ENCODE results near the gene BDKRB2. TPM values are rescaled to one million over a fixed set of nuclear protein-coding genes. Genes with fewer than 3 reads are reported as not detected.

Gene BDKRB2
- total RNA-seq, 1 donor from 2014 or later, result not detected

DNA sequence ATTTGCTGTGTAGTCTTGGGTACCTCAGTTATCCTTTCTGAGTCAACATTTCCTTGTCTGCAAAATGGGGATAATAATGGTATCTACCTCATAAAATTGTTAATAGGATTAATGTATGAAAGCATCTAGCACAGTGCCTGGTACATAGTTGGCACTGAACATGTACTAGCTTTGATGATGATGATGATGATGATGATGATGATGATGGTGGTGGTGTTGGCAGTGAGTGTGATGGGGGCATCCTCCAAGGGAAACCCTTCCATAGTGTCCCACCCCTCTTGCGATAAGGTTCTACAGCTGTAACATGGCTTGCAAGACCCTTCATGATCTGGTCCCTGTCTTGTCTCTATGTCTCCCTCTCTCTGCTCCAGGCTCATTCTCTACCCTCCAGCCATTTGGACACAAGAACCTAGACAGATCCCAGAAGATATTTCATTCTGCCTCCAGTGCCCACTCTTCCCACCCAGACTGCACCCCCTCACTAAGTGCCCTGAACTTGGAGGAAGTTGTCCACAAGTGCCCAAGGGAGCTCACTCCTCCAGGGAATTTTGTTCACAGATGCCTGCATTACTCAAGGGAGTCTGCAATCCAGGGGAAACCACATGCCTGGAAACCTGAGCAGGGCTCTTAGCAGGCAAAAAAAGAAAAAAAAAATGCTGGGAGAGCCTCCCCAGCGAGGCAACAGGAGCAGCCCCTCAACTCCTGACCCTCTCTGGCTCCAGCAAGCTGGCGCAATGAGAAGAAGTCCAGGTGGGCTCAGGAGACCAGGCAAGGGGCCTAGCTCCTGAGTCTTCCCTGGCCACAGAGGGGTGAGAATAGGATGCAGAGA lies 41.3 kb downstream of the BDKRB2 start:
- Mint-ChIP-seq H3K9me3 (no peaks in the 10 kb centered on the region), H3K4me1 (no peaks in the 10 kb centered on the region), H3K4me3 (no peak overlapping the region), H3K36me3 (ENCODE audit: low read depth) (no peaks in the 10 kb centered on the region), H3K27ac (no peak overlapping the region), H3K27me3 (peaks cover 8% of the 10 kb centered on the region)
- DNase-seq (no peak), ATAC-seq (ENCODE audit: low read depth) (no peak)
- intact Hi-C loops (cut with micrococcal nuclease), result no loop called here
- CTCF ChIA-PET, result no interaction called here
- POLR2A ChIA-PET, result no interaction called here
- TF ChIP-seq, protein P1, sequence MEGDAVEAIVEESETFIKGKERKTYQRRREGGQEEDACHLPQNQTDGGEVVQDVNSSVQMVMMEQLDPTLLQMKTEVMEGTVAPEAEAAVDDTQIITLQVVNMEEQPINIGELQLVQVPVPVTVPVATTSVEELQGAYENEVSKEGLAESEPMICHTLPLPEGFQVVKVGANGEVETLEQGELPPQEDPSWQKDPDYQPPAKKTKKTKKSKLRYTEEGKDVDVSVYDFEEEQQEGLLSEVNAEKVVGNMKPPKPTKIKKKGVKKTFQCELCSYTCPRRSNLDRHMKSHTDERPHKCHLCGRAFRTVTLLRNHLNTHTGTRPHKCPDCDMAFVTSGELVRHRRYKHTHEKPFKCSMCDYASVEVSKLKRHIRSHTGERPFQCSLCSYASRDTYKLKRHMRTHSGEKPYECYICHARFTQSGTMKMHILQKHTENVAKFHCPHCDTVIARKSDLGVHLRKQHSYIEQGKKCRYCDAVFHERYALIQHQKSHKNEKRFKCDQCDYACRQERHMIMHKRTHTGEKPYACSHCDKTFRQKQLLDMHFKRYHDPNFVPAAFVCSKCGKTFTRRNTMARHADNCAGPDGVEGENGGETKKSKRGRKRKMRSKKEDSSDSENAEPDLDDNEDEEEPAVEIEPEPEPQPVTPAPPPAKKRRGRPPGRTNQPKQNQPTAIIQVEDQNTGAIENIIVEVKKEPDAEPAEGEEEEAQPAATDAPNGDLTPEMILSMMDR (IDR thresholded peaks at IDR 0.05), result no peak

DNA sequence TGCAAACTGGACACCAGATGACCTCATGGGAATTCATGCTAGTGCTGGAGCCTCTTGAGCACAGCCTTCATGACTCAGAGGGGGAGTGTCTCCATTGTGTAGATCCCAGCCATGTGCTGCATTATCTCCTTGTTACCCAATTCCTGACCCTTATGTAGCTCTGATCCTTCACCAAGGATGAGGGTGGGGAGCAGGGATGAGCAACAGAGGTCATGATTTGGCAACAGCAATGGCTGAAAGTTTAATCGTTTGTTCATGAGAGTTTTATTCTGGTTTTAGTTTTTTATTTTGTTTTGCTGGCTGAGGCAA lies 41.9 kb downstream of the BDKRB2 start:
- DNase-seq, result no peak
- POLR2A ChIA-PET, result no interaction called here
- CTCF ChIA-PET, result no interaction called here
- ATAC-seq (ENCODE audit: low read depth), result no peak
- TF ChIP-seq, protein P1 (IDR thresholded peaks at IDR 0.05), result no peak
- H3K4me3 Mint-ChIP-seq, result no peak overlapping the region
- intact Hi-C loops (cut with micrococcal nuclease), result no loop called here
- no peak overlapping the region for H3K27ac Mint-ChIP-seq
- no peaks in the 10 kb centered on the region for H3K9me3 Mint-ChIP-seq
- no peaks in the 10 kb centered on the region for H3K36me3 Mint-ChIP-seq (ENCODE audit: low read depth)
- no peaks in the 10 kb centered on the region for H3K4me1 Mint-ChIP-seq
- peaks cover 10% of the 10 kb centered on the region for H3K27me3 Mint-ChIP-seq

DNA sequence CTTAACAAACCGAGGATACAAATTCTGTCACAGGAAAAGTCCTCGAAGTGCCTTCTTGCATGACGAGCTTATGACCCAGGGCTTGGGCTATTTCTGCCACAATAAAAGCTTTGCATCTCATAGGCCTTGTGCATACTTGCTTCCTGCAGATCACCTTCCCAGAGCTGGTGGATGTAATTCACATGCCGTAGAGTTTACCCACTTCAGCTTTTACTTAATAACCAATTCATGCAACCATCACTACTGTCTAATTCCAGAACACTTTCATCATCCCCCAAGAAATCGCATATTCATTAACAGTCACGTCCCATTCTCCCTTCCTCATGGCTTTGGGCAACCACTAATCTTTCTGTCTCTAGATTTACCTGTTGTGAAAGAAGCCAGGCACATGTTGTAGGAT lies 42.4 kb downstream of the BDKRB2 start:
- CTCF ChIA-PET, result no interaction called here
- no peaks in the 10 kb centered on the region for H3K9me3 Mint-ChIP-seq
- POLR2A ChIA-PET, result no interaction called here
- H3K4me3 Mint-ChIP-seq, result no peak overlapping the region
- intact Hi-C loops (cut with micrococcal nuclease), result no loop called here
- TF ChIP-seq, protein P1 (IDR thresholded peaks at IDR 0.05), result no peak
- DNase-seq (no peak), ATAC-seq (ENCODE audit: low read depth) (no peak)
- H3K4me1 Mint-ChIP-seq, result no peaks in the 10 kb centered on the region
- no peaks in the 10 kb centered on the region for H3K36me3 Mint-ChIP-seq (ENCODE audit: low read depth)
- peaks cover 16% of the 10 kb centered on the region for H3K27me3 Mint-ChIP-seq
- H3K27ac Mint-ChIP-seq, result no peak overlapping the region

DNA sequence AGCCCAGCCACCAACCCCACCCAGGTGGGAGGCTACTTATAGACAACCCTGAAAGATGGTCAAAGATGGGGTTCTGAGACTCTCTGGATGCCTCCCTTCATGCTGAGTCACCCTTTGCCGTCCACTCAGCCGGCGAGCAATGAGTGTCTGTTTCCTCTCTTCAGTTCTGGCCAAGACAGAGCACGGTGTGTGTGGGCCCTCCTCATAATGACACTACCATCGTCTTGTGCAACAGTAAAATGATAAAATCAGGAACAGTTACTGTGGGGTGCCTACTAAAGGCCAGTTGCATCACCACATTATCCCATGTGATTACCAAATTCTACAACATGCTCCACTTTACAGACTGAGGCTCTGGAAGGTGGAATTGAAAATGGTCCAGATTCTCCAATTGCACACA lies 44.4 kb downstream of the BDKRB2 start:
- Mint-ChIP-seq H3K4me1 (no peaks in the 10 kb centered on the region), H3K27me3 (peaks cover 18% of the 10 kb centered on the region), H3K4me3 (no peak overlapping the region), H3K27ac (no peak overlapping the region), H3K9me3 (no peaks in the 10 kb centered on the region), H3K36me3 (ENCODE audit: low read depth) (no peaks in the 10 kb centered on the region)
- TF ChIP-seq, protein P1 (IDR thresholded peaks at IDR 0.05), result no peak
- no peak for DNase-seq
- POLR2A ChIA-PET, result no interaction called here
- intact Hi-C loops (cut with micrococcal nuclease), result no loop called here
- CTCF ChIA-PET, result no interaction called here
- no peak for ATAC-seq (ENCODE audit: low read depth)

DNA sequence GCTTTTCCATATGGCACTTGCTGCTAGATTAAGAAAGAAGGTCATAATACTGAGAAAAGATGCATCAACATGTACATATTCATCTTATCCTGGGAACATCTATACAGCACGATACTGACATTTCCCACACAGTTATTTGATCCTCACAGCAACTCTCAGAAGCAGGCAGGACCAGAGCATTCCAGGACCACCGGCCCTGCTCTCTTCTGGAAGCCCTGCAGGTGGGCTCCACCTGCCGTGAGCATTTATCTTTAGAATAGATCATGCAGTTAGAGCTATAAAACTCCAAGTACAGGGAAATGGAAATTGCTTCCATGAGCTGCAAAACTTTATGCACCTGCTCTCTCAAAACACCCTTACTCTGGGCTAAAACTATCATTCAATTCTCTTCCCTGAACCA lies 45.8 kb downstream of the BDKRB2 start:
- H3K27ac Mint-ChIP-seq, result no peak overlapping the region
- H3K4me3 Mint-ChIP-seq, result no peak overlapping the region
- DNase-seq (no peak), ATAC-seq (ENCODE audit: low read depth) (no peak)
- CTCF ChIA-PET, result no interaction called here
- TF ChIP-seq, protein P1 (IDR thresholded peaks at IDR 0.05), result no peak
- H3K36me3 Mint-ChIP-seq (ENCODE audit: low read depth), result no peaks in the 10 kb centered on the region
- POLR2A ChIA-PET, result no interaction called here
- H3K4me1 Mint-ChIP-seq, result no peaks in the 10 kb centered on the region
- intact Hi-C loops (cut with micrococcal nuclease), result no loop called here
- H3K27me3 Mint-ChIP-seq, result peaks cover 24% of the 10 kb centered on the region
- no peaks in the 10 kb centered on the region for H3K9me3 Mint-ChIP-seq

All from activated B cell treated with CpG ODN at 0.5 μM for 24 hours (primary cell).